GM19043 (cell line): Measurements from ENCODE around the gene CRELD1.

Experiments used
- ATAC-seq: cut with Tn5 transposase; IDR thresholded peaks from one replicate; pipeline ENCODE4 v1.9.1; 2021; ENCODE audit warnings: low read depth; ENCODE audit not compliant: unreplicated experiment

CRELD1 gene

DNA sequence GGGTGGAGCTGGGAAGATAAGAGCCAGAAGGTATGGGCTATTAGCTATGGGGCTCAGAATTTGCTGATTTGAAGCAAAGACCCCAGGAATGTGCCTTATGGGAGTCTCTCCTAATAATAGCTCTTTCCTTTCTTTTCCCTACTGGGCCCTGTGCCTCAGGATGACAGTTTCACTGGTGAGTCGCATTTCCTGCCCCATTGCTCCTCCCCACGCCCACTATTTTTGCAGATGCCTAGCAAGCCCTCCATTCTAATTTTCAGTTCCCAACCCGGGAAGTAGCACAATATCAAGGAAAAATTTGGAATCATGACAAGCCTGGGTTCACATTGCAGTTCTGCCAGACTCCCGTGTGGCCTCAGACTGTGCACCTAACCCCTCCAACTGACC, 30.4 kb upstream of the CRELD1 start:
- no peak for ATAC-seq

DNA sequence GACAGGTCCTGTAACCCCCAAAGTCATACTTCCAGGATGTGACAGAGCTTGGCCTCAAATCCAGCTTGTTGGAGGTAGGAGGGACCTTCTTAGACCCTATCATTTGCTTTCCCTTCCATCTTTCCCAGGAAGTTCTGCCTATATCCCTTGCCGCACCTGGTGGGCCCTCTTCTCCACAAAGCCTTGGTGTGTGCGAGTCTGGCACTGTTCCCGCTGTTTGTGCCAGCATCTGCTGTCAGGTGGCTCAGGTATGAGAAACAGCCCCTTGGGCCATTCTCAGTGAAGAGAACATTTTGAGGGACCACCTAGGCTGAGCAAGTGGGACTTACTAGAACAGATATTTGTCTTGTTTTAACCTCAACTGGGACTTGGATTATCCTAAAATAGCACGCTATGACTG, 29.7 kb upstream of the CRELD1 start:
- ATAC-seq = no peak

DNA sequence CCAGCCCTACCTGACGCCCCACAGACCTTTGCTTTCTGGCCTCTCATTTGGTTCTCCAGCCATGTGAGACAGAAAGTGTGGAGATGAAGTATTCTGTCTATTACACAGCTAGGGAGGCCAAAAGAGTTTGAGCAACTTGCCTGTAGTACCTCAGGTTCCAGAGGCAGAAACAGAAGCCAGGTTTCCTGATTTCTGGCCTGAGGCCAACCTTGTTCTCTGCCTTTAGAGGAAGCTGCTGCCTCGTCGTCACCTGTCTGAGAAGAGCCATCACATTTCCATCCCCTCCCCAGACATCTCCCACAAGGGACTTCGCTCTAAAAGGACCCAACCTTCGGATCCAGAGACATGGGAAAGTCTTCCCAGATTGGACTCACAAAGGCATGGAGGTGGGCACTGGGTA, 27.2 kb upstream of the CRELD1 start:
- ATAC-seq = no peak

DNA sequence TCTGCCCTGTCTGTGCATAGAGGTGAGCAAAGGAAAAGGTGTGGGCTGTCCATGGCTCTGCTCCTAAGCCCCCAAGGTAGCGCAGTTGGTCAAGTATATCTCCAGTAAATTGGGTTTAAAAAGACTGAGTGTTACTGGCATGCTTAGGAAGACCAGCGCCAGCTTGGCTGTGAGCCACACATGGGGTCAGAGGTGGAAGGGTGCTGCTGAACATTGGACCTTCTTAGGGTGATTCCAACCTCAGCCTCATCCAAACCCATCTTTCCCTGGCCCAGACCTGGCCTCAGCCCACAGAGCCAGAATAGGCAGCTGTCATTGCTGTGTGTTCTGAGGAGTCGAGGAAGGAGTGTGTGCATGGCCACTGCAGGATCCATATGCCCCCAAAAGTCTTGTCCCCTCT, 25.3 kb upstream of the CRELD1 start:
- no peak for ATAC-seq

DNA sequence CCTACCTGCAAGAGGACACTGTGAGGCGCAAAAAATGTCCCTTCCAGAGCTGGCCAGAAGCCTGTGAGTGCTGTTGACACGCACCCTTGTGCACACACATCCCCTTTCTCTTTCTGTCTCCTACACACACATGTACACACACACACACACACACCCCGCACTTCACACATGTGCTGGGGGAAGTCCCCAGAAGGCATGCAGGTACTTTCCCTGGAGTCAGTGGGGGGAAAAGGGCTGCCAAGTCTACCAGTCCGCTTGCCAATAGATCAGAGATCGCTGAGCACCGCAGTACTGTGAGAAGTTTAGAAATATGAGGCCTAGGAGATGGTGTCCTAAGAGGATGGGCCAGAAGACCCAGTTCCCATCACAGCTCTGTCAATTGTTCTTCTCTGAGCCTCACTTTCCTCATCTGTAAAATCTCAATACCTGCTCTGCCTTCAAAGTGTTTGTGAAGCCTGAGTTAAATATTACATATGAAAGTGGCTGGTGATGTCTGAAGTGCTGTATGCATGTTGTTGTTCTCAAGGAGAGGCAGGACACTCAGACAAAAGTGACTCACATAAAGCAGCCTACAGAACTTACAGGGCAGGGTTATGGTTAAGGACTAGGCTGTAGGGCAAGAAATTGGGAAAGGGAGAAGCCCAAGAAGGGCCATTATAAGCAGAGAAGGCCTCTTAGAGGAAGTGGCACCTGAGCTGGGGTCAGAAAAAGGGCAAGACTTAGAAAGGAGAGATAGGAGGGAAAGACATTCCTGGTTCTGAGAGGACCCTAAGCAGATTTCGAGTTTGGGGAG, 24.2 kb upstream of the CRELD1 start:
- ATAC-seq = no peak

DNA sequence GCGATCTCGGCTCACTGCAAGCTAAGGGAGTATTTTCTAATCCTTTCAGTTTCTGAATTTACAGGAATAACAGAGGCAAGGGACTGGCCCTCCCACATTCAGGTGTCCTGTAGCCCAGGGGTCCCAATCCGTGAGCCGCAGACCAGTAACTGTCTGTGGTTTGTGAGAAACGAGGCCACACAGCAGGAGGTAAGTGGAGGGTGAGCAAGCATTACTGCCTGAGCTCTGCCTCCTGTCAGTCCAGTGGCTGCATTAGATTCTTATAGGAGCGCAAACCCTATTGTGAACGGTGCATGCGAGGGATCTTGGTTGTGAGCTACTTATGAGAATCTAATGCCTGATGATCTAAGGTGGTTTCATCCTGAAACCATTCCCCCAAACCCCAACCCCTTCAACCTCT, 21.8 kb upstream of the CRELD1 start:
- ATAC-seq = no peak

DNA sequence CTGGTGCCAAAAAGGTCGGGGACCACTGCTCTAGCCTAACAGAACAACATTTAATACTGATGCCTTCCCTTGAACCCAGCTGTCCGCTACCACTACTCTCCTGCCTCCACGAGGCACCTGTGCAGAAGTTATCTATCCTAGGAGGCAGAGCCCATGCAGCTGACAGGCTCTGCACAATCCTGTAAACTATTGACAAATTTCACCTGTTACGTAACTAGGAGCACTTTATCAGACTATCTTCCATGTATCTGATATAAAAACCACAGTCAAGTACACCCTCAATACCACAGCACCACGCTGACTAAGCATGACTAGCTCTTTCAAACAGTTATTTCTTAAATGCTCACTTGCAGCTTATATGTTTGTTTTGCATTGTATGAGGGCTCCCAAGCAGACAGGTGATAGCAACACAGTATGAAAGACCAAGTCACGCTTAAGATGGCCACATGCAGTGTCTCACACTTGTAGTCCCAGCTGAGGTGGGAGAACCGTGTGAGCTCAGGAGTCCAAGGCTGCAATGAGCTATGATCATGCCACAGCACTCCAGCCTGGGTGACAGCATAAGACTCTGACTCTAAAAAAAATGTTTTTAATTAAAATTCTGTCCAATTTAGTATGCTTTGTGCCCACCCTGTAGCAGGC, 21.2 kb upstream of the CRELD1 start:
- ATAC-seq = no peak

DNA sequence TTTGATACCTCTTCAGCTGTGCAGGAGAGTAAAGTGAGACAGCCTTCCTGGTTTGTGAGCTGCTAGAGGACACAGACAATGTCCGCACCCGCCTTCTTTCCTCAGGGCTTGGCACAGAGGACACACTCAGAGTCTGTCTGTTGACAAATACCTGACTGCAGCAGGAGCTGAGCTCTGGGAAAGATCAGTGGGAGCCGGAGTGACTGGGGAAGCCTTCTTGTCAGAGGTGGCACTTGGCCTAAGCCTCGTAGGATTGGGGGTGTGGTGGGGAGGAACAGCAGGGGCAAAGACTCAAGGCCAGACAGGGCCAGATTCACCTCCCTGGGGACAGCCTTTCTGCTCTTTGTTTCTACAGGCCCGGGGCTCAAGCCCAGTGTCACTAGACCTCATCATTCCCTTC, 20.0 kb upstream of the CRELD1 start:
- ATAC-seq = no peak

DNA sequence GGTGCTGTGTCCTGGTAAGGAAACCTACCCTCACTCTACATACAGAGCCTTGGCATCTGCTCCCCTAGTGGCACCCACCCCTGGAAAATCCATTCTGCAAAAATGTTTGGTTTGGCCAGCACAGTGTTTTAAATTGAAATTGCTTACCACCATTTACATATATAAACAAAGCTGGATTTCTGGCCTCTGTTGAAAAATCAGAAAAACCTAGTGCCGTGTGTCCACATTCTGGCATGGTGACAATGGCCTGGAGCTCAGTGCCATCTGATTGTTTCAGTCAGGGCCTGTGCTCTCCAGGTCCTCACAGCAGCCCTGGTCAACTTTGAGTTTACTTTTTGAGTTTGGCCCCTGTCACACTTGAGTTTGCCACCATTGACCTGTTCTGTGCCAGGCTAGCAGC, 19.6 kb upstream of the CRELD1 start:
- no peak for ATAC-seq

DNA sequence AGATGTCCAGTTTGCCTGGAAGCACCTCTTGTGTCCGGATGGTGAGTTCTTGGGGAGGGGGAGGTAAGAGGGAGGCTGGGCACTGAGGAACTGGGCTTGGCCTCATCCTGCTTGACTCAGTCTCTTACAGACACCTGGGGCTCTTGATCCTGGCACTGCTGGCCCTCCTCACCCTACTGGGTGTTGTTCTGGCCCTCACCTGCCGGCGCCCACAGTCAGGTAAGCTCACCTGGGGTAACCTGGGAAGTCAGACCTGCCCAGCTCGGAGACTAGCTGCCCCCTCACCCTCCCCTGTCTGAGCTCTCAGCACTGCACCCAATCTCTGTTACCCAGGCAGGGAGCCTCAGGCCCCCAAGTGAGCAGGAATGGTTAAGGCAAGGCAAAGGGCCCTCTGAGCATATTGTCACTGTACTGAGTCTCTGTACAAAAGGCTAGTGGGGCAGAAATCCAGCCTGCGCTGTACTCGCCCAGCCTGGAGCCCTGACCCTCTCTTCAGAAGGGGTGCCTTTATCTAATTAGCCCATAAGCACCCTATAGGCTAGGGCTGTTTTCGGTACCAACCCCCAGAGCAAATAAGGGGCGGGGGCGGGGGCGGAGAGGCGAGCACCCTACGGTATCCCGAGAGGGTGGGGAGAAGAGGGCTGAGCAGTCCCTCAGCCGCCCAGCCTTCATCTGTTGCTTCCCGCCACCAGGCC, 18.9 kb upstream of the CRELD1 start:
- peak; percentile 38 for ATAC-seq

DNA sequence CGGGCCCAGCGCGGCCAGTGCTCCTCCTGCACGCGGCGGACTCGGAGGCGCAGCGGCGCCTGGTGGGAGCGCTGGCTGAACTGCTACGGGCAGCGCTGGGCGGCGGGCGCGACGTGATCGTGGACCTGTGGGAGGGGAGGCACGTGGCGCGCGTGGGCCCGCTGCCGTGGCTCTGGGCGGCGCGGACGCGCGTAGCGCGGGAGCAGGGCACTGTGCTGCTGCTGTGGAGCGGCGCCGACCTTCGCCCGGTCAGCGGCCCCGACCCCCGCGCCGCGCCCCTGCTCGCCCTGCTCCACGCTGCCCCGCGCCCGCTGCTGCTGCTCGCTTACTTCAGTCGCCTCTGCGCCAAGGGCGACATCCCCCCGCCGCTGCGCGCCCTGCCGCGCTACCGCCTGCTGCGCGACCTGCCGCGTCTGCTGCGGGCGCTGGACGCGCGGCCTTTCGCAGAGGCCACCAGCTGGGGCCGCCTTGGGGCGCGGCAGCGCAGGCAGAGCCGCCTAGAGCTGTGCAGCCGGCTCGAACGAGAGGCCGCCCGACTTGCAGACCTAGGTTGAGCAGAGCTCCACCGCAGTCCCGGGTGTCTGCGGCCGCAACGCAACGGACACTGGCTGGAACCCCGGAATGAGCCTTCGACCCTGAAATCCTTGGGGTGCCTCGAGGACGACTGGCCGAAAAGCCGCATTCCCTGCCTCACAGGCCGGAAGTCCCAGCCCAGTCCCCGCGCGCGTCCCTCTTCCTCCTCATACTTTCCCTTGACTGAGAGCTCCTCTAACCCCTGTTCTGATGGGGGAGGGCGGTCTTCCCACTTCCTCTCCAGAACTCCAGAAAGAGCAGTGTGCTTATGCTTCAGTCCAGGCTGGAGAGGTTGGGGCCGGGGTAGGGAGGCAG, 18.1 kb upstream of the CRELD1 start:
- peak; percentile 42 for ATAC-seq

DNA sequence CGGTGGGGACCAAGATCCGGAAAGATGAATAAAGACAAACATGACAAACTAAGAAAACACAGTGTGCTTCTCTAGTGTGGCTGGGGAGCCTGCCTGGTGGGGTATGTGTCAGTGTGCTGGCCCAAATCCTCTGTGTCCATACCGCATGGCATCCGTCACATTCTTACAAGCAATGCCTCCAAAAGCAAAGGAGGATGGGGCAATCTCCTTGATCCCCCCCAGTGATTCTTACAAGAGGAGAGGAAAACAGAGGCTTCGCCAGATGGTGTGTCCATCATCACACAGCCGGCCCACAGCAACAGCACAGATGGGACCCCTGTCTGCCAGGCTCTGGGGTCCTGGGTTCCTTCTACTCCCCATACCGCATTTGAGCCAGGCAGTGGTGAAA, 17.3 kb upstream of the CRELD1 start:
- ATAC-seq = no peak

DNA sequence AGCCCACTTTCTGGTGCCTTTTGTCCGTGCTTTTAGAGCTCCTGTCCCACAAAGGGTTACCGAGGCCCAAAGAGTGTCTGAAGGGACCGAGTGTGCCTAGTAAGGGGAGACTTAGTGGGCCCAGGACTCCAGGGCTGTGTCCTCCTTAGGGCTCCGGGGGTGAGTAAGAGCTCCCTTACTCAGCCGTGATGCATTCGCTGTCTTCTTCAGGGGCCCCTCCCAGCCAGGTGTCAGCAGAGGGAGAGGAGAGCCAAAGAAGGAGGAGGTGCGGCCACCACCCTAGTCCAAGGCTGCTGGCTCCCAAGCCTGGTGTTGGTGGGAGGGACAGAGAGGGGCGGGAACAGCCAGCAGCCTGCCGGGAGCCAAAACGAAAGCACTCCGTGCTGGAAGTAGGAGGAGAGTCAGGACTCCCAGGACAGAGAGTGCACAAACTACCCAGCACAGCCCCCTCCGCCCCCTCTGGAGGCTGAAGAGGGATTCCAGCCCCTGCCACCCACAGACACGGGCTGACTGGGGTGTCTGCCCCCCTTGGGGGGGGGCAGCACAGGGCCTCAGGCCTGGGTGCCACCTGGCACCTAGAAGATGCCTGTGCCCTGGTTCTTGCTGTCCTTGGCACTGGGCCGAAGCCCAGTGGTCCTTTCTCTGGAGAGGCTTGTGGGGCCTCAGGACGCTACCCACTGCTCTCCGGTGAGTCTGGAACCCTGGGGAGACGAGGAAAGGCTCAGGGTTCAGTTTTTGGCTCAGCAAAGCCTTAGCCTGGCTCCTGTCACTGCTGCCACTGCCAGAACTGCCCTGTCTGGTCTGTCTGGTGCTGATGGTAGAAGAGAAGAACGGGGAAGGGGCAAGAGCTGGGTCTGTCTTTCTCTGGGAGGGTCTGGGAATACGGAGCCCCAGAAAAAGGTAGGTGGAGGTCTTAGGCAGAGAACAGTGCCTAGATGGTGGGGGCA, 16.6 kb upstream of the CRELD1 start, which contains the start of gene IL17RC:
TSS of gene IL17RC (plus strand) at position 365 of the 947 bp plus-strand sequence. CDS start at position 583, 218 bp downstream.
- no peak for ATAC-seq

DNA sequence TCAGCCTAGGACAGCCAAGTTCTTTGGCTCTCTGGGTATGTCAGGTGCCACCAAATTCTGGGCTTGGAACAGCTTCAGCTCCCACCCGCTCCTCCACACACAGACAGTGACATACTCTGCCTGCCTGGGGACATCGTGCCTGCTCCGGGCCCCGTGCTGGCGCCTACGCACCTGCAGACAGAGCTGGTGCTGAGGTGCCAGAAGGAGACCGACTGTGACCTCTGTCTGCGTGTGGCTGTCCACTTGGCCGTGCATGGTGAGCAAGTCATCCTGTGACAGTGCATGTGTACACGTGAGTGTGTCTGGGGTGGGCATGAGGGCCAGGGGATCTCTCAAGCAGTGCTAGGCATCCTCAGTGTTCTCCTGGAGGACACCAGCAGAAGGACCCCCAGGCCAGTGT, 15.8 kb upstream of the CRELD1 start:
- no peak for ATAC-seq

DNA sequence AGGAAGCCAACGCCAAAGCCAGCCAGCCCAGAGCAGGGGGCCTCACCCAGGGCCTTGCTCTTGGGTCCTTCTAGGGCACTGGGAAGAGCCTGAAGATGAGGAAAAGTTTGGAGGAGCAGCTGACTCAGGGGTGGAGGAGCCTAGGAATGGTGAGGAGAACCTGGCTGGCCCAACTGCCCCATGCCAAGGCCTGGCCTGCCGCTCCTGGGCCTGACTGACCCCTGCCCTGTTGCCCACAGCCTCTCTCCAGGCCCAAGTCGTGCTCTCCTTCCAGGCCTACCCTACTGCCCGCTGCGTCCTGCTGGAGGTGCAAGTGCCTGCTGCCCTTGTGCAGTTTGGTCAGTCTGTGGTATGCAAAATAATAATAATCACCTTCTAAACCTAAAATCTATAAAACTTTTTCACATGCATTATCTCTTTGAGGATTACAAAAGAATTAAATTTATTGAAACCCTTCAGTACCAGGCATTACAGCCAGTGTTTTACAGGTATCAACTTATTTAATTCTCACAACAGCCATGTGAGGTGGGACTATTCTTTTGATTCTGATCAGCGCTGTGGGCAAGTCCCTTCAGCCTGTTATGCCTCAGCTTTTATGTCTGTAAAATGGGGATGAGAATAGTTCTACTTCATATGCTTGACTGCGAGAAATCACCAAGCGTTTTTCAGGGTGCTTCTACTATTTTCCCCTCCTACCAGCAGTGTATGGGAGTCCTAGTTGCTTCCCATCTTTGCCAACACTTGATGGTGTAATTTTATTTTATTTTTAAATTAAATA, 15.2 kb upstream of the CRELD1 start:
- ATAC-seq = no peak

DNA sequence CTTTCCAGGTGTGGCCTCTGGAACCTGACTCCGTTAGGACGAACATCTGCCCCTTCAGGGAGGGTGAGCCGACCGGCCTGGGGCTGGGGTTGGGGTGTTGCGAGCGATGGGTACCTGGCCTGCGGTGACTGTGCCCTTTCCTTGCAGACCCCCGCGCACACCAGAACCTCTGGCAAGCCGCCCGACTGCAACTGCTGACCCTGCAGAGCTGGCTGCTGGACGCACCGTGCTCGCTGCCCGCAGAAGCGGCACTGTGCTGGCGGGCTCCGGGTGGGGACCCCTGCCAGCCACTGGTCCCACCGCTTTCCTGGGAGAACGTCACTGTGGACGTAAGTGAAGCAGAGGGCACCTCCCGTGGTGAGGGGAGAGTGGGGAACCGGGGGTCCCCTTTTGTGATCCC, 5.5 kb upstream of the CRELD1 start:
- no peak for ATAC-seq

DNA sequence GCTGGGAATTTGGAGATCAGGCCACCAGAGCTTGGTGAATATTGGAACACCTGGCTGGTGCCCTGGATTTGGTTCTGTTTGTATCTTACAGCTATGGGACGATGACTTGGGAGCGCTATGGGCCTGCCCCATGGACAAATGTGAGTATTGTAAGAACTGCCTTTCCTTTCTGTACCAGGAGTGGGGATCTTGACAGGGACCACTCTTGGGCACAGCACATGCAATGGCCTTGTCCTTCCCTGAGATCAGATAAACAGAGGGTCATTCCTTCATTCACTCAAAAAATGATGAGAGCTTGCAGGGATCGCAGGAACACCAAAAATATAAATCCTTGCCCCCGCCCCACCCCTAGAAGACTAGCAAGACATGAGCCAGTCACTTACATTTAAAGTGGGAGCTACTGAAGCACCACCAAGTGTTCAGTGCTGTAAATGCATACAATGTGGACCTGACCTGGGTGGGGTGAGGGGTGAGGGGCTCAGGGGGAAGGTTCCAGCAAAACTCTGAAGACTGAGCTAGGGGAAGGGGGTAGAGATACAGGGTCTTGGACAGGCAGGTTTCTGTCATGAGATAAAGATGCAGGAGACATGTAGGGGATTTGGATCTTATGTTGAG, 2.7 kb upstream of the CRELD1 start:
- ATAC-seq = no peak

DNA sequence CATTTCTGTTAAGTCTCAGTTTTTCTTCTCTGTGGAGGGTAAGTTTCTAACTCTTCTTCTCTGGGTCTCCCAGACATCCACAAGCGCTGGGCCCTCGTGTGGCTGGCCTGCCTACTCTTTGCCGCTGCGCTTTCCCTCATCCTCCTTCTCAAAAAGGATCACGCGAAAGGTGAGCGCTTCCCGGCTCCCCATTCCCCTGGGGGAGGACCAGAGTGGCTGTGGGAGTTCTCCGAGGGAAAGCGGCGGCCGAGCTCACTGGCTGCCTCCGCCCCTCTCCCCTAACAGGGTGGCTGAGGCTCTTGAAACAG, 1.1 kb upstream of the CRELD1 start:
- ATAC-seq = no peak
